Suppressor macrophage treated with lipopolysaccharide for 1 hour (primary cell): ENCODE data around the gene CHPF2.
A peak's percentile ranks its signal among the peaks of the same experiment; 100 is the strongest.

Experiments used
- DNase-seq, 3 donors: peaks; one replicate each; pipeline ENCODE4 v3.0.0-alpha.2; 2020 to 2022

Gene CHPF2

DNA sequence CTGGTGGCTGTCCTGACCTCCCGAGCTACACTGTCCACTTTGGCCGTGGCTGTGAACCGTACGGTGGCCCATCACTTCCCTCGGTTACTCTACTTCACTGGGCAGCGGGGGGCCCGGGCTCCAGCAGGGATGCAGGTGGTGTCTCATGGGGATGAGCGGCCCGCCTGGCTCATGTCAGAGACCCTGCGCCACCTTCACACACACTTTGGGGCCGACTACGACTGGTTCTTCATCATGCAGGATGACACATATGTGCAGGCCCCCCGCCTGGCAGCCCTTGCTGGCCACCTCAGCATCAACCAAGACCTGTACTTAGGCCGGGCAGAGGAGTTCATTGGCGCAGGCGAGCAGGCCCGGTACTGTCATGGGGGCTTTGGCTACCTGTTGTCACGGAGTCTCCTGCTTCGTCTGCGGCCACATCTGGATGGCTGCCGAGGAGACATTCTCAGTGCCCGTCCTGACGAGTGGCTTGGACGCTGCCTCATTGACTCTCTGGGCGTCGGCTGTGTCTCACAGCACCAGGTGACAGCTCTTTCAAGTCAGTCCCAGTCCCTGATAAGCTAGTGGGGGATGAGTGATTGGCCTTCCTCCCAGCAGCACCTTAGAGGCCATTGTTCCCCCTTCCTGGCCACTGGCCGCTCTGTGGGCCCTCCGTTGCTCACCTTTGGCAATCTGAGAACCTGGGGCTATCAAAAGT lies 3.0 kb downstream of the CHPF2 start:
- no peak for DNase-seq

DNA sequence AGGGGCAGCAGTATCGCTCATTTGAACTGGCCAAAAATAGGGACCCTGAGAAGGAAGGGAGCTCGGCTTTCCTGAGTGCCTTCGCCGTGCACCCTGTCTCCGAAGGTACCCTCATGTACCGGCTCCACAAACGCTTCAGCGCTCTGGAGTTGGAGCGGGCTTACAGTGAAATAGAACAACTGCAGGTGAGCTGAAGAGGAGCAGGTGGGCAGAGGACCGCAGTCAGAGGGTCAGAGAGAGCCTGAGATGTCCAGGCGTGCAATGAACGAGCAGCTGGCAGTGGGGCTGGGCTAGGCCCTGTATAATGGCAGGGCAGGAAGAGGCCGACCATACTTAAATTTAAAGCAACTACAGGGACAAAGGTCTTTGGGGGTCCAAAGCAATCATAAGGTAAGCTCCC lies 4.1 kb downstream of the CHPF2 start:
- DNase-seq = no peak

- no peak for DNase-seq
Observed at GRCh38 chr7:151237244-151238189, 5.2 kb downstream of the CHPF2 start.

- no peak for DNase-seq
Observed at GRCh38 chr7:151238190-151238810, 6.0 kb downstream of the CHPF2 start.

DNA sequence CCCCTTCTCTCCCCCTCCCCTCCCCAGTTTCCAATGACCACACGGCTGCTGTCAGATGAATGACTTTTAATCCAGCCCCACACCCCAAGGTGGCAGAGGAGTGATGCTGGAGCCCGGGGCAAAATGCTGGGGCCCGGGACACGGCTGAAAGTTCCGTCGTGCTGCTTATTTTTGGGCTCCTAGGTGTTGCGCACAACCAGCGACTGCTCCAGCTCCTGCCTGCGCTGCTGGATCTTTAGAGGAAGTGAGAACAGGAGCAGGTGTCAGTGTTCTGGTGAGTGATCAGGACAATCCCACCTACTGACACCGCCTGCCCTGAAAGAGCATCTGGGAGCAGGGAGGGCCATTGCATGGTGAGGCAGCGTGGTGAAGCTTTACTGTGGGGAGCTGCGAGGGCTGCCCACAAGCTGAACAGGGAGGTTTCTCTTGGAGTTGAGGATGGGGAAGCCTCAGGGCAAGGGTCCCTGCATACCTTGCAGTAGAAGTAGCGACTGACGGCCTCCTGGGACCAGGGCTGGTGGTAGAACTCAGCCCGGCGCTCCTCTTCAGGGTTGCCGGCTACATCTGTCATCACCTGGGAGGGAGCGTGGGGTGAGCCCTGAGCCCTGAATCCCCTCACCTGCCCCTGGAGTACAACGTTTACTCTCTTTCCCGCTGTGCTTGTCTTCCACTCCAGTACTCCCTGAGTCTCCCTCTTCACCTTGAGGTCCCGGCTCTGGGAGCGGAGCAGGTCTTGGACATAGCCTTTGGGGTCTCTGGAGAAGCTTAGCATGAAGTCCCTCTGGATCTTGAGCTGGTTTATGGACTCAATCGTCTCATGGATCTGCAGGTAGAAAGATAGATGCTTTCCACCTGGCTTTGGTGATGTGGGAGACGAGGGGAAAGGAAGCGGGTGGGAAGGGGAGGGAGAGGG lies 6.9 kb downstream of the CHPF2 start:
- DNase-seq = no peak

- DNase-seq = no peak
Observed at GRCh38 chr7:151239837-151240459, 7.7 kb downstream of the CHPF2 start.

DNA sequence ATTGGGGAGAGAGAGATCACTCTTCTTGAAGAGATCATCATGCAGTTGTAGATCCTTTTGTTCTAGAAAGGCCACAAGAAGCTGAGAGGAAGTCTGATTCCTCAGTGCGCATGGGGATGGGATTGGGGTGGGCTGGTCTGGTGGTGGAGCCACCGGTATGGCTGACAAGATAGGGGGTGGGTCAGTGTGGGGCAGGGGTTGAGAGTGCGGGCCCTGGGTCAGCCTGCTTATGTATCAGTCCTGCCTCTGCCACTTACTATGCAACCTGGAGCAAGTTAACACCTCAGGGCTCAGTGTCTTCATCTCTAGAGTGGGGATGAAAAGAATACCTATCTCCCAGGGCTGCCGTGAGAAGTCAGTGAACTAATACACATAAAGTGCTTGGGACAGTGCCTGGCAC lies 8.3 kb downstream of the CHPF2 start:
- no peak for DNase-seq

- DNase-seq = no peak
Observed at GRCh38 chr7:151240942-151241754, 8.9 kb downstream of the CHPF2 start.

DNA sequence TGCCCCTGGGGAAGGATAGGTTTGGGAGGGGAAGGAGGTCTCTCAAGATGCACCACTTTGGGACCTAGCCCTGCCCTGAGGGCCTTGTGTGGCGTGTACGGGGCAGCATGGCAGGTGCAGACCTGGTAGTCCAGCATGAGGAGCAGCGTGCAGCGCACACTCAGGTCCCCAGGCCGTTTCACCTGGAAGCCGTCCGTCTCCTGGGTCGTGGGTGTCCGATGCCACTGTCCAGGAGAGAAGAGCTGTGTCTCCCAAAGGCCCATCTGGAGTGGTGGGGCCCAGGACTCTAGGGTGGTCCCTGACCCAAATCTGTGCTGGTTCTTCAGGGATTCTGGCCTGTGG lies 9.4 kb downstream of the CHPF2 start:
- no peak for DNase-seq

DNA sequence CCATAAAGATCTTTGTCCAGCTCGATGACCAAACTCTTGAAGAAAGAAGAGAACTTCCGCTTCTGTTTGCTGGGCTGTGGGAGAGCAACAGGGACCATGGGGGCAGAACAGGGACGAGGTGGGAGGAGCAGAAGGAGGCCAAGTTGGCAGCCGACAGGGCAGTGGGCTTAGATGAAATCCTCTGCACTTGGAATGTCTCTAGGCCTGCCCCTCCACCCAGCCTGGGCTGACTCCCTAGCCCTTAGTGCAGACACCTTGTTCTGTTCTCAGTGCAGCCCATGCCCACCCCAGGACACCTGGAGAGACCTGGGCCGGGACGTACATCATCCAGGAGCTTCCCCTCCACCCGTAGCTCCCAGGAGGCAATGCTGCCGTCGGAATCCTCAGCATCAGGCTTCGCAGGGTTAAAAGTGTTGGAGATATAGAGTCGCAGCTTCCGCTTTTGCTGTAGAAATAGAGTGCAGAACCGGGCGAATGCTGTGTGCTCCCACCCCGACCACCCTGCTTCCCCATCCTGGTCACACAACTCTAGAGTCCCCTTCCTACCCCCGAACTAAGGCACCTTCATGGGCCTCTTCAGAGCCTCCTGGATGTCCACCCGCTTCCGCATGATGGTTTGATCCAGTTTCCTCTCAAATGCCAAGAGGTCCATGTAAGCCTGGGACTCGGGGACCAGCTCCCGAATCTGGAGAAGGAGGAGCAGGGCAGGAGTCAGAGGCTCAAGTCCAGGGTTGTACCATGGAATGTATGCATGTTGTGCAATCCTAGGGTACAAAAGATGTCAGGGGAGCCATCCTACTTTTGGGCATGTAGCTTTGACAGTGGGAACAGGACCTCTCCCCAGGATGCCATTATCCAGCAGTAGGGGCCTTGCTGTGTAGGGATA lies 10.1 kb downstream of the CHPF2 start:
- DNase-seq = no peak

DNA sequence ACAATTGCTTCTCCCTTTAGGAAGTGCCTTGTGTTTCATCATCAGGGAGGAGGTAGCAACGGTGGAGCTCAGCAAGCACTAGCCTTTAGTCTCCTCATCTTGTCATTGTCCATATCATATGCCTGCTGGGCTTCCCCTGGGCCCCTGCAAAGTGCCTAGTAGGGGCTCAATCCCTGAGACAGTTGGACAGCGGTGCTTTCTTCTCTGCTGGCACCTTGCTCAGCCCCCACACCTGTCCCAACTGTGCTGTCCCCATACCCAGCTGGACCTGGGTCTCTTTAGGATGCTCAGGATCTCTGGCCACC lies 10.7 kb downstream of the CHPF2 start:
- no peak for DNase-seq

DNA sequence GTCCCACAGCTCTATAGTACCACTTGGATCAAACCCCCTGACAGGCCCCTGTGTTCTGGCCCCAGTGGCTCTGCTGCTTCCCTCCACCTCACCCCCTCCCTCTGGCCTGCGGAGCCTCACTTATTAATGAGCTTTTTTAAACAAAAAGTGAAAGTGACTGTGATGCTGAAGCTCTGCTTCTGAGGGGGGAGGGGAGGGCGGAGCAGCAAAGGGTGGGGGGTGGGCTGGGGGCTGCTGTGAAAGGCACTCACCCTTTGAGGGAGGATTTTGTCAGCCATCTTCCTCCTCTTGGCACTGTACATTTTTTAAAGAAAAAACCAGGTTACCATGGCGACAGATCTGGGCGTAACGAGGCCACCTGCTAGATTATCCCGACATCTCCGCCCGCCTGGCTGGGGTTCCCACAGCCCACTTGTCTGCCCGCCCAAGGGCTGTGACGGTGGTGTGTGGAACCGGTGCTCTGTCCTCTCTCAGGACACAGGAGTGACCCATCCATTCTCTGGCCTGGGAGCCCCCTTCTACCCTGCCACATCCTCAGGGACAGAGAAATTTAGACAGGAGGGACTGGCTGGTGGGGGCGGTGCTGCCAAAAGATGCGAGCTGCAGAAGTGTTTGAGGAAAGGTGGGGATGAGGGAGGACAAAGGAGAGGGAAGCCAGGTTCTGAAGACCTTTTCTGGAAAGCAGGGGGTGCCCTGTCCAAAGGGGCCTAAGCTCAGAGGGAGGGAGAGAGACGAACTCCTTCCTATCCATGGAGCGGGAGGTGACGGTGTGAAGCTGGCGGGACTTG lies 11.3 kb downstream of the CHPF2 start:
- peak in 2 of 3 donors; percentile 15 to 31 for DNase-seq

GRCh38 chr7:151244196-151244840 lies 12.0 kb downstream of the CHPF2 start:
- DNase-seq = peak; percentile 67 to 79 (median 78)

DNA sequence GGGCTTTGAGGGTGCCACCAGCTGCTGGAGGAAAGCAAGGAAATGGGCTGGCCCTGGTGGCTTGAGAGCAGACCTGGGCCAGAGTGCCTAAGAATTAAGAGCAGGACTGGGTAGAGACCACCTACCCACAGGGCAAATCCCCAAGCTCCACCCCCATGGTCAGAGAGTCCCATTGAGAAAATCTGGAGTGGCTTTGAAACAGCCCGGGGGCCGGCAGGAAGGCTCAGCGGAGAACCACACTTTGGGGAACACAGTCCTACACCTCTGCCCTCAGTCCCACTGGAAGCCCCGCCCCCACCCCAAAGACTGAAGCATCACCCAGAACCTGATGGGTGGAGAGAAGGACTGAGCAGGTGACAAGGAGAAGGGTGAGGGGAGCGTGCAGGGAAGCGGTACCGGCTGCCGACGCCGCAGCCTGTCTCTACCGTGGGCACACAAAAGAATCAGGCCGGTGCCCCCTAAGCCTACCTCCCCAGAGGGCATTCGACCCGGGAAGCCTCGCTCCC lies 12.6 kb downstream of the CHPF2 start:
- DNase-seq = no peak

- peak; percentile 47 to 83 (median 60) for DNase-seq
Observed at GRCh38 chr7:151245360-151246101, 13.2 kb downstream of the CHPF2 start.

DNA sequence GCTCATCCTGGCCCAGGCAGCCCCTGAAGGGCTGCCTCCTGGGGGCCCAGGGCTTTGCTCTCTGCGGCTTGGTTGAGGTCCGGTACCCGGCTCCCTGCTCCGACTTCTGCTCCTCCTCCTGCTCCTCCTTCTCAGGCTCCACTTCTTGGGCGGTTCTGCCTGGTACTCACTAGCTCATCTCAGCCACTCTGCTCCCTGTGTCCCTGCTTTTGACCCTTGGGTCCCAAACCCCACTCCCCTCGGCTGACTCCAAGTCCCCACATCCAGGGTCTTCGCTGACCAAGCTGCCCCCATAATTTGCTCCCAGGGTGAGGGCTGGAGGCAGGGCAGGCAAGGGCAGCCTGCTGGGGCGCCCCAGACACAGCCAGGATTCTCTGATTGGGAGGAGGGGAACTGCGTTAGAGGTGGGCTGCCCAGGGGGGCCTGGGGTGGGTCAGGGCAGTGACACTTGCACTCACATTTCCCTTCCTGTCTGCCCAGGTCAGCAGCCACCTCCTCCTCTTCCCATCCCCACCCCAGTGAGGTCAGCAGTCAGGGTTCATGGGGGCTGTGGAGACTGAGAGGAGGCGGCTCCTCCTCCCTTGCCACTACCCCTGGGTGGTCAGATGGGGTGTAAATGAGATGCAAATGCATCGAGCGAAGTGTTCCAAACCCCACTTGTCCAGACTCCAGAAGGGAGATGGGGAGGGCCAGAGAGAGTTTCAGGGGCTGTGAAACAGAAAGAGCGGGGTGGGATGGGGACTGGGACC lies 14.0 kb downstream of the CHPF2 start:
- no peak for DNase-seq

DNA sequence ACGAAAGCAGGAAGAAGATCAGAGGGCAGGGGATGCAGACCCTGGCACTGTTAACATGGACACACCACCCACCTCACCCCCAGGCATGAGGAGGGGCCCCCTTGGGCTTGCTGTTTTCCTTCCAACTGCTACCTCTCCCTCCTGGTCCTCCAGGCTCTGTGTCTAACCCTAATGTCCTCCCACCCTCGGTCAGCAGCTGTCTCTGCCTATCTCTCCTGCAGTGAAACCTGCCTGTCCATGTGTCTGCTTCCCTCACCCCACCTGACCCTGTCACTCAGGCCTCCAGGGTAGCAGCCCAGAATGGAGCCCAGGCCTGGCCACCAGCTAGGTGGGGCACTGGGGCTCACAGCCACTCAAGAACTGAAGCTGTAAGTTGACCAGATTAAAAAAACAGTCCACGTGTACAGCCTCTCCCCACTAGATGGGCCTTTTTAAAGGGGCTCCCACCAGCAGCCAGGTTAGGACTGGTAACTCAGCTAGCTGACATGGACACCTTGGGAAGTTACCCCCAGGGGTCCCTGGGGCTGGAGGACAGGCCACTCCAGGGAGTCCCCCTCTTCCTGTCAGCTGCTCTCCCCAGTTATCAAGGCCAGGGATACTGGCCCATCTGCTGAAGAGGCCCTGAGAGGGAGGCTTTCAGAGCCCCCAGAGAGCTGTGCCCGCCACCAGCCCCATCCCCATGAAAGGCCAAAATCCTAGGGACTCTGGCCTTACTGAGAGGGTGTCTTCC lies 14.7 kb downstream of the CHPF2 start:
- no peak for DNase-seq
